ENCODE data around the gene HPCAL1. TPM values are rescaled to one million over a fixed set of nuclear protein-coding genes. Genes with fewer than 3 reads are reported as not detected.

HPCAL1 gene
- total RNA-seq, 1 donor from 2014 or later, result 12.3 TPM

DNA sequence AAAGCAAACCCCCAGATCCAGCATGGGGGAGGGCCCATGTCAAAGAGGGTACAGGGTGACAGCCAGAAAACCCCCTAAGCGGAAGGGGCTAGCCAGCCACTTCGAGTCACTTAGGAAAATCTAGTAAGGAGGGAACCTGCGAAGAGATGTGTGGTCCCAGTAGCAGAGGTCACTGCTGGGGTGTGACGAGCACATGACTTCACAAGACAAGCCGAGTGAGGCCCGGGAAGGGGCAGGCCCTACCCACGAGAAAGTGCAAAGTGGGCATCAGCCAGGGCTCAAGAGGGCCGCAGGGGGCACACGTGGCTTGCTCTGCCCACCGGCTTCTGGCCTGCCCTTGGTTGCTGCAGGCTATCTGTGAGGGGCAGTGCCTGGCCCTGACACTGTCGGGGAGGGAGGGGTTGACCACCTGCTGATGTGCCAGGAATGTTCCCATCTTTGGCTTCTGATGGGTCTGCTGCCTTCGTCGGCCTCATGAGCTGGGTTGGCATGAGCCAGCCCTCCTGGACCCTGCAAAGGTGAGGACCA lies 133.9 kb downstream of the HPCAL1 start:
- H3K27ac ChIP-seq (ENCODE audit: low read depth, low read length), result no peak overlapping the region
- FAIRE-seq, result no peak
- H3K36me3 ChIP-seq (ENCODE audit: insufficient read depth, low read length), result peaks cover 22% of the 10 kb centered on the region
- Mint-ChIP-seq H3K27me3 (ENCODE audit: low read depth, unreplicated experiment) (peaks cover 7% of the 10 kb centered on the region), H3K36me3 (ENCODE audit: low read depth, unreplicated experiment) (peaks cover 8% of the 10 kb centered on the region), H3K4me1 (ENCODE audit: low read depth, unreplicated experiment) (no peaks in the 10 kb centered on the region), H3K4me3 (ENCODE audit: unreplicated experiment) (no peak overlapping the region), H3K9me3 (ENCODE audit: unreplicated experiment) (no peaks in the 10 kb centered on the region), H3K27ac (ENCODE audit: unreplicated experiment) (no peak overlapping the region)
- H3K4me2 ChIP-seq (ENCODE audit: low read length), result no peak overlapping the region
- H3K4me3 ChIP-seq (ENCODE audit: insufficient read depth, low read depth, low read length), result no peak overlapping the region
- DNase-seq (ENCODE audit: low read depth), result no peak
- H4K20me1 ChIP-seq (ENCODE audit: insufficient read depth, low read length), result peaks cover 21% of the 10 kb centered on the region
- no peaks in the 10 kb centered on the region for H3K9me3 ChIP-seq (ENCODE audit: insufficient read depth, low read depth, low read length)
- H3K9ac ChIP-seq (ENCODE audit: low read length), result no peak overlapping the region
- H3K79me2 ChIP-seq (ENCODE audit: insufficient read depth, low read length), result no peaks in the 10 kb centered on the region
- H2AFZ ChIP-seq (ENCODE audit: low read depth, low read length), result no peak overlapping the region
- no peak for TF ChIP-seq EZH2 (IDR thresholded peaks at IDR 0.05; ENCODE audit: insufficient read depth, low read length)
- TF ChIP-seq, protein P1, sequence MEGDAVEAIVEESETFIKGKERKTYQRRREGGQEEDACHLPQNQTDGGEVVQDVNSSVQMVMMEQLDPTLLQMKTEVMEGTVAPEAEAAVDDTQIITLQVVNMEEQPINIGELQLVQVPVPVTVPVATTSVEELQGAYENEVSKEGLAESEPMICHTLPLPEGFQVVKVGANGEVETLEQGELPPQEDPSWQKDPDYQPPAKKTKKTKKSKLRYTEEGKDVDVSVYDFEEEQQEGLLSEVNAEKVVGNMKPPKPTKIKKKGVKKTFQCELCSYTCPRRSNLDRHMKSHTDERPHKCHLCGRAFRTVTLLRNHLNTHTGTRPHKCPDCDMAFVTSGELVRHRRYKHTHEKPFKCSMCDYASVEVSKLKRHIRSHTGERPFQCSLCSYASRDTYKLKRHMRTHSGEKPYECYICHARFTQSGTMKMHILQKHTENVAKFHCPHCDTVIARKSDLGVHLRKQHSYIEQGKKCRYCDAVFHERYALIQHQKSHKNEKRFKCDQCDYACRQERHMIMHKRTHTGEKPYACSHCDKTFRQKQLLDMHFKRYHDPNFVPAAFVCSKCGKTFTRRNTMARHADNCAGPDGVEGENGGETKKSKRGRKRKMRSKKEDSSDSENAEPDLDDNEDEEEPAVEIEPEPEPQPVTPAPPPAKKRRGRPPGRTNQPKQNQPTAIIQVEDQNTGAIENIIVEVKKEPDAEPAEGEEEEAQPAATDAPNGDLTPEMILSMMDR (IDR thresholded peaks at IDR 0.05; ENCODE audit: insufficient read depth, low read depth, low read length), result no peak
- H3K4me1 ChIP-seq (ENCODE audit: insufficient read depth, low read length), result no peaks in the 10 kb centered on the region
- no peaks in the 10 kb centered on the region for H3K27me3 ChIP-seq (ENCODE audit: insufficient read depth, low read length)

DNA sequence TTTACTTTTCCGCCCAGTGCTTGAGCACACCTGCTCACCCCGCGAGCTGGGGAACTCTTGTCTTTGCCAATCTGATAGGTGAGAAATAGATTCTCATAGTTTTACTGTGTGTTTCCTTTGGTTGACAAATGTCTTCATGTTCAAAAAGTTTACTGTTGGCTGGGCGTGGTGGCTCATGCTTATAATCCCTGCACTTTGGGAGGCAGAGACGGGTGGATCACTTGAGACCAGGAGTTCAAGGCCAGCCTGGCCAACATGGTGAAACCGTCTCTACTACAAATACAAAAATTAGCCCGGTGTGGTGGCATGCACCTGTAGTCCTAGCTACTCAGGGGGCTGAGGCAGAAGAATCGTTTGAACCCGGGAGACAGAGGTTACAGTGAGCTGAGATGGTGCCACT lies 135.1 kb downstream of the HPCAL1 start:
- Histone ChIP-seq H3K4me3 (ENCODE audit: insufficient read depth, low read depth, low read length) (no peak overlapping the region), H4K20me1 (ENCODE audit: insufficient read depth, low read length) (peaks cover 30% of the 10 kb centered on the region), H3K79me2 (ENCODE audit: insufficient read depth, low read length) (no peaks in the 10 kb centered on the region), H3K9ac (ENCODE audit: low read length) (no peak overlapping the region), H2AFZ (ENCODE audit: low read depth, low read length) (no peak overlapping the region), H3K4me2 (ENCODE audit: low read length) (no peak overlapping the region), H3K4me1 (ENCODE audit: insufficient read depth, low read length) (no peaks in the 10 kb centered on the region), H3K9me3 (ENCODE audit: insufficient read depth, low read depth, low read length) (no peaks in the 10 kb centered on the region), H3K27me3 (ENCODE audit: insufficient read depth, low read length) (no peaks in the 10 kb centered on the region), H3K36me3 (ENCODE audit: insufficient read depth, low read length) (peaks cover 34% of the 10 kb centered on the region), H3K27ac (ENCODE audit: low read depth, low read length) (no peak overlapping the region)
- no peak overlapping the region for H3K27ac Mint-ChIP-seq (ENCODE audit: unreplicated experiment)
- no peaks in the 10 kb centered on the region for H3K4me1 Mint-ChIP-seq (ENCODE audit: low read depth, unreplicated experiment)
- H3K36me3 Mint-ChIP-seq (ENCODE audit: low read depth, unreplicated experiment), result peaks cover 14% of the 10 kb centered on the region
- TF ChIP-seq EZH2 (IDR thresholded peaks at IDR 0.05; ENCODE audit: insufficient read depth, low read length), result no peak
- TF ChIP-seq, protein P1 (IDR thresholded peaks at IDR 0.05; ENCODE audit: insufficient read depth, low read depth, low read length), result no peak
- H3K27me3 Mint-ChIP-seq (ENCODE audit: low read depth, unreplicated experiment), result peaks cover 7% of the 10 kb centered on the region
- DNase-seq (ENCODE audit: low read depth), result no peak
- H3K9me3 Mint-ChIP-seq (ENCODE audit: unreplicated experiment), result no peaks in the 10 kb centered on the region
- H3K4me3 Mint-ChIP-seq (ENCODE audit: unreplicated experiment), result no peak overlapping the region
- no peak for FAIRE-seq

DNA sequence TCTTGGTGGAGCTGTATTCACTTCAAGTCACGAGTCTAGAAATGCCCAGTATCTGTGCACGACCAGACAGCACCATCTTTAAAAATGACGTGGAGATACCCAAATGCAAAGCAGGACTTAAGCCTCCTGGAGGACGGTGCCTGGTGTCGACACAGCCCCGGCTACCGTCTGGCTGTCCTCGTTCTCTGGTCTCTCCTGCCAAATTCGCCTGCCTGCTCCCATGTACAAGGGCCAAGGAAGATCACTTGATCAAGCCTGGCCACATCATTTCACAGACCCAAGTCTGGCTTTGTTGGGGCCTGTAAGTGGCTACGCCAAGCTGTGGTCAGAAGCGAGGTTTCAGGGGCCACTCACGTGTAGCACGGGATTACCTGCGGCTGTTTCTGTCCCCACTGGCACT lies 136.0 kb downstream of the HPCAL1 start:
- H3K4me3 Mint-ChIP-seq (ENCODE audit: unreplicated experiment), result no peak overlapping the region
- Histone ChIP-seq H3K36me3 (ENCODE audit: insufficient read depth, low read length) (peaks cover 42% of the 10 kb centered on the region), H3K4me1 (ENCODE audit: insufficient read depth, low read length) (no peaks in the 10 kb centered on the region), H3K79me2 (ENCODE audit: insufficient read depth, low read length) (peaks cover 6% of the 10 kb centered on the region), H3K27ac (ENCODE audit: low read depth, low read length) (no peak overlapping the region), H3K9me3 (ENCODE audit: insufficient read depth, low read depth, low read length) (no peaks in the 10 kb centered on the region), H4K20me1 (ENCODE audit: insufficient read depth, low read length) (peaks cover 35% of the 10 kb centered on the region), H3K27me3 (ENCODE audit: insufficient read depth, low read length) (no peaks in the 10 kb centered on the region), H2AFZ (ENCODE audit: low read depth, low read length) (no peak overlapping the region), H3K4me3 (ENCODE audit: insufficient read depth, low read depth, low read length) (no peak overlapping the region), H3K9ac (ENCODE audit: low read length) (no peak overlapping the region), H3K4me2 (ENCODE audit: low read length) (no peak overlapping the region)
- H3K4me1 Mint-ChIP-seq (ENCODE audit: low read depth, unreplicated experiment), result no peaks in the 10 kb centered on the region
- H3K27me3 Mint-ChIP-seq (ENCODE audit: low read depth, unreplicated experiment), result peaks cover 5% of the 10 kb centered on the region
- H3K36me3 Mint-ChIP-seq (ENCODE audit: low read depth, unreplicated experiment), result peaks cover 19% of the 10 kb centered on the region
- no peak for FAIRE-seq
- no peak overlapping the region for H3K27ac Mint-ChIP-seq (ENCODE audit: unreplicated experiment)
- TF ChIP-seq EZH2 (IDR thresholded peaks at IDR 0.05; ENCODE audit: insufficient read depth, low read length), result no peak
- TF ChIP-seq, protein P1 (IDR thresholded peaks at IDR 0.05; ENCODE audit: insufficient read depth, low read depth, low read length), result no peak
- no peak for DNase-seq (ENCODE audit: low read depth)
- no peaks in the 10 kb centered on the region for H3K9me3 Mint-ChIP-seq (ENCODE audit: unreplicated experiment)
